HG03439 (cell line): ENCODE measurements around the gene KCNJ4.
"Not testable (repeated sequence)": the region's sequence is repeated elsewhere in the genome, so short reads cannot be mapped to it uniquely, and the experiment has no call there.

Experiments
- ATAC-seq: cut with Tn5 transposase; IDR thresholded peaks from one replicate; pipeline ENCODE4 v1.9.1; 2021; ENCODE audit warnings: mild to moderate bottlenecking, moderate library complexity; ENCODE audit not compliant: unreplicated experiment

Gene KCNJ4

DNA sequence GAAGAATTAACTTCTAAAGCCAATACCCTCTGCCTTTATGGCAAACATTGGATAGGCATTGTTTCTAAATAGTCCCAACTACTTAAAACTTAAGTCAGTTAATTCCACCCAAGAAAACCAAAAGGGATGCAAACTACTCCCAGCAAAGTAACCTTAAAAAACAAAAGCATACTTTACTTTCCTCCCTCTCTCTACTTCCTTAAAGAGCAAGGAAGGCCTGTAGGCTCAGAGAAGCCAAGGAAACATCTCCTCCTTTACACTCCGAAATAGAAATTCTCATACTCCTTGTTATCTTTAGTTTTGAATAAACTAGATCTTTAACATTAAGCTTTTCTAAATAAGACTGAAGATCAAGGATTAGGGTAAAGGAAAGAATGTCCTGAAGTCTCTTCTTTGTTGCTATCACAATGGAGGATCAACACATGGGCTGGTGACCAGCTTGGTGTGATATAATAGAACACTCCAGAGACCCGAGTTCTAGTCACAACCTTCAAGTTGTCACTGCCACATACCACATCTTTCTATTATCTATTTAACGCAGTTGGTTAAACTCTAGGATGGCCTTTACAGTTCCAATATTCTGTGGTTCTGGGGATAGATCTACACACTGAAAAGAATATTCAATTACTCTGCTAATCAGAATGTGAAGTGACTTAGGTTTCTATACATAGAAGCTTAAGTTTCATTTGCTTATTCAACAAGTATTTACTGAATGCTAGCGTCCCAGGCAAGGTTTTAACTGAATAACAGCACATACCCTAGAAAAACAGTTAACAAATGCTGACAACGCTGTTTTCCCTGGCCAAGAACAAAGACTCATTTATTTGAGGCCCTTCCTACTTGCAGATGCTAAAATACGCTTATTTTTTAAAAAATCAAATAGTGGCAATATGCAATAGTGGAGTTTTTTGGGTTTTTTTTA lies 66.2 kb downstream of the KCNJ4 start:
- not testable (repeated sequence) for ATAC-seq

DNA sequence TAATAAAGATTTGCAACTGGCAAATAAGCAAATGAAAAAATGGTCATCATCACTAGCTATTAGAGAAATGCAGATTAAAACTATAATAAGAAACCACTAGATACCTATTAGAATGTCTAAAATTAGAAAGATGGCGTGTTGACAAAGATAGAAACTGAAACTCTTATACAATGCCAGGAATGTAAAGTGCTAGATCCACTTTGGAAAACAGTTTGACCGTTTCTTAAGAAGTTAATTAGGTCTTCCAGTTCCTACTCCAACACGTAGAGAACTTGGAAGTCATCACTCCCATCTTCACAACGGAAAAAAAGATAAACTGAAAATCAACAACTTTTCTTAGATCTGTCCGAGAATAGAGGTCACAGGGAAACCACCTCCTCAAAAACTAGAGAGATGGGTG lies 68.1 kb downstream of the KCNJ4 start:
- ATAC-seq, result not testable (repeated sequence)

- no peak for ATAC-seq
Measured at GRCh38 chr22:38383417-38383816, 71.6 kb downstream of the KCNJ4 start.

GRCh38 chr22:38381371-38381770 lies 73.6 kb downstream of the KCNJ4 start:
- not testable (repeated sequence) for ATAC-seq
